Fibroblast of mammary gland (primary cell): Measurements from ENCODE around the gene CD200R1L.
A peak's percentile ranks its signal among the peaks of the same experiment; 100 is the strongest.

Source experiments
- DNase-seq: peaks from one replicate; pipeline ENCODE4 v3.0.0-alpha.2; 2010; ENCODE audit warnings: low read depth
- H3K4me3 ChIP-seq: 2 replicates; pipeline ENCODE4 v1.5.1; 2011; ENCODE audit warnings: low read depth, mild to moderate bottlenecking, low read length, moderate library complexity; ENCODE audit not compliant: control insufficient read depth
- CTCF ChIP-seq: conservative IDR thresholded peaks from 2 replicates; pipeline ENCODE4 v1.5.1; 2011; ENCODE audit warnings: low read depth, low read length, inconsistent platforms; ENCODE audit not compliant: control insufficient read depth, insufficient read depth

The CD200R1L gene

GRCh38 chr3:112813723-112814171 lies 32.9 kb downstream of the CD200R1L start:
- DNase-seq: peak; percentile 45
- H3K4me3 ChIP-seq: no peak overlapping the region
- TF ChIP-seq CTCF: no peak

GRCh38 chr3:112813016-112813415 lies 33.6 kb downstream of the CD200R1L start:
- TF ChIP-seq CTCF: no peak
- peak; percentile 71 for DNase-seq
- H3K4me3 ChIP-seq: no peak overlapping the region

- TF ChIP-seq CTCF: no peak
- H3K4me3 ChIP-seq: no peak overlapping the region
- no peak for DNase-seq
These were observed 34.6 kb downstream of the CD200R1L start for GRCh38 chr3:112811917-112812660.

GRCh38 chr3:112811131-112811884 lies 35.4 kb downstream of the CD200R1L start:
- no peak for TF ChIP-seq CTCF
- DNase-seq: peak; percentile 96
- H3K4me3 ChIP-seq: no peak overlapping the region

GRCh38 chr3:112810561-112810960 lies 36.1 kb downstream of the CD200R1L start:
- TF ChIP-seq CTCF: no peak
- no peak for DNase-seq
- H3K4me3 ChIP-seq: no peak overlapping the region

- no peak overlapping the region for H3K4me3 ChIP-seq
- no peak for TF ChIP-seq CTCF
- DNase-seq: no peak
These were observed 38.5 kb downstream of the CD200R1L start for GRCh38 chr3:112808136-112808535.
